ENCODE results near the gene UGDH. TPM values are rescaled to one million over a fixed set of nuclear protein-coding genes. Genes with fewer than 3 reads are reported as not detected.
A peak's percentile ranks its signal among the peaks of the same experiment; 100 is the strongest.
"Not testable (repeated sequence)": the region's sequence is repeated elsewhere in the genome, so short reads cannot be mapped to it uniquely, and the experiment has no call there.

Gene UGDH
- total RNA-seq, 1 donor from 2014 or later = 157 TPM

- H3K9ac ChIP-seq = no peak overlapping the region
- H3K9me3 Mint-ChIP-seq = no peaks in the 10 kb centered on the region
- H3K9me3 ChIP-seq (ENCODE audit: low read depth) = no peaks in the 10 kb centered on the region
- H3K4me3 Mint-ChIP-seq = no peak overlapping the region
- no peaks in the 10 kb centered on the region for H3K36me3 ChIP-seq
- H2AFZ ChIP-seq (replicated peaks) = no peak overlapping the region
- no peak overlapping the region for H3K4me3 ChIP-seq
- no peak overlapping the region for H3K27ac ChIP-seq
- no peaks in the 10 kb centered on the region for H3K4me1 Mint-ChIP-seq
- H3K27ac Mint-ChIP-seq = no peak overlapping the region
- H3K36me3 Mint-ChIP-seq = no peaks in the 10 kb centered on the region
- no peak overlapping the region for H3K4me2 ChIP-seq
- H3K4me1 ChIP-seq = peaks cover 17% of the 10 kb centered on the region
- H3K79me2 ChIP-seq (ENCODE audit: low read depth) = no peaks in the 10 kb centered on the region
- H3K27me3 ChIP-seq = no peaks in the 10 kb centered on the region
- no peaks in the 10 kb centered on the region for H4K20me1 ChIP-seq (ENCODE audit: low read depth)
- H3K27me3 Mint-ChIP-seq (ENCODE audit: insufficient read depth, low read depth) = peaks cover 5% of the 10 kb centered on the region
- TF ChIP-seq CTCF (IDR thresholded peaks at IDR 0.05) (no peak), EZH2phosphoT487 (IDR thresholded peaks at IDR 0.05) (no peak), EZH2 (IDR thresholded peaks at IDR 0.05) (no peak)
- peaks cover 10% of the 10 kb centered on the region for H3F3A ChIP-seq (ENCODE audit: low read depth)
- no peak for DNase-seq (ENCODE audit: low spot score)
Measured at GRCh38 chr4:39541987-39542610, 14.9 kb upstream of the UGDH start.

- no peak overlapping the region for H3K27ac Mint-ChIP-seq
- Histone ChIP-seq H3K27ac (peak overlapping the region; percentile 31), H3K27me3 (no peaks in the 10 kb centered on the region)
Measured at GRCh38 chr4:39539089-39539611, 11.9 kb upstream of the UGDH start.

DNA sequence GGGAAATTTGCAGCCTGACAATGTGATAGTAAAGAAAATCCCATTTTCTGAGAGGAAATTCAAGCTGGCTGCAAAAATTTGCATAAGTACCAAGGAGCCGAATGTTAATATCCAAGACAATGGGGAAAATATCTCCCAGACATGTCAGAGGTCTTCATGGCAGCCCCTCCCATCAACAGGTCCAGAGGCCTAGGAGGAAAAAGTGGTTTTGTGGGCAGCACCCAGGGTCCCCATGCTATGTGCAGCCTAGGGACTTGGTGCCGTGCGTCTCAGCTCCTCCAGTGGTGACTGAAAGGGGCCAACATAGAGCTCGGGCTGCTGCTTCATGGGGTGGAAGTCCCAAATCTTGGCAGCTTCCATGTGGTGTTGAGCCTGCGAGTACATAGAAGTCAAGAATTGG, 6.3 kb upstream of the UGDH start:
- no peak overlapping the region for H3K9ac ChIP-seq
- Mint-ChIP-seq H3K27ac (no peak overlapping the region), H3K4me3 (no peak overlapping the region), H3K4me1 (peaks cover 6% of the 10 kb centered on the region), H3K27me3 (ENCODE audit: insufficient read depth, low read depth) (no peaks in the 10 kb centered on the region), H3K9me3 (peaks cover 31% of the 10 kb centered on the region), H3K36me3 (peaks cover 56% of the 10 kb centered on the region)
- H3K4me1 ChIP-seq = peaks cover 3% of the 10 kb centered on the region
- H3K4me3 ChIP-seq = no peak overlapping the region
- peaks cover 47% of the 10 kb centered on the region for H3K36me3 ChIP-seq
- H3K27ac ChIP-seq = no peak overlapping the region
- H2AFZ ChIP-seq (replicated peaks) = no peak overlapping the region
- no peaks in the 10 kb centered on the region for H3K27me3 ChIP-seq
- peaks cover under 1% of the 10 kb centered on the region for H3F3A ChIP-seq (ENCODE audit: low read depth)
- H3K4me2 ChIP-seq = no peak overlapping the region
- H3K79me2 ChIP-seq (ENCODE audit: low read depth) = peaks cover 44% of the 10 kb centered on the region
- H3K9me3 ChIP-seq (ENCODE audit: low read depth) = peaks cover 15% of the 10 kb centered on the region
- no peak for DNase-seq (ENCODE audit: low spot score)
- no peaks in the 10 kb centered on the region for H4K20me1 ChIP-seq (ENCODE audit: low read depth)
- TF ChIP-seq EZH2phosphoT487 (IDR thresholded peaks at IDR 0.05) = no peak
- TF ChIP-seq EZH2 (IDR thresholded peaks at IDR 0.05) = no peak
- TF ChIP-seq CTCF (IDR thresholded peaks at IDR 0.05) = no peak

More at GRCh38 chr4:39539089-39539611, 11.9 kb upstream of the UGDH start:
- Mint-ChIP-seq H3K36me3 (peaks cover 14% of the 10 kb centered on the region), H3K9me3 (no peaks in the 10 kb centered on the region), H3K4me1 (no peaks in the 10 kb centered on the region), H3K4me3 (no peak overlapping the region), H3K27me3 (ENCODE audit: insufficient read depth, low read depth) (peaks cover 5% of the 10 kb centered on the region)
- Histone ChIP-seq H3K79me2 (ENCODE audit: low read depth) (no peaks in the 10 kb centered on the region), H2AFZ (replicated peaks) (no peak overlapping the region), H3K4me3 (no peak overlapping the region), H3K36me3 (peaks cover 11% of the 10 kb centered on the region), H4K20me1 (ENCODE audit: low read depth) (no peaks in the 10 kb centered on the region), H3K9me3 (ENCODE audit: low read depth) (no peaks in the 10 kb centered on the region), H3K9ac (no peak overlapping the region), H3K4me2 (no peak overlapping the region), H3F3A (ENCODE audit: low read depth) (peaks cover 5% of the 10 kb centered on the region), H3K4me1 (peaks cover 11% of the 10 kb centered on the region)
- no peak for DNase-seq (ENCODE audit: low spot score)
- TF ChIP-seq EZH2phosphoT487 (IDR thresholded peaks at IDR 0.05) (no peak), EZH2 (IDR thresholded peaks at IDR 0.05) (no peak), CTCF (IDR thresholded peaks at IDR 0.05) (no peak)

DNA sequence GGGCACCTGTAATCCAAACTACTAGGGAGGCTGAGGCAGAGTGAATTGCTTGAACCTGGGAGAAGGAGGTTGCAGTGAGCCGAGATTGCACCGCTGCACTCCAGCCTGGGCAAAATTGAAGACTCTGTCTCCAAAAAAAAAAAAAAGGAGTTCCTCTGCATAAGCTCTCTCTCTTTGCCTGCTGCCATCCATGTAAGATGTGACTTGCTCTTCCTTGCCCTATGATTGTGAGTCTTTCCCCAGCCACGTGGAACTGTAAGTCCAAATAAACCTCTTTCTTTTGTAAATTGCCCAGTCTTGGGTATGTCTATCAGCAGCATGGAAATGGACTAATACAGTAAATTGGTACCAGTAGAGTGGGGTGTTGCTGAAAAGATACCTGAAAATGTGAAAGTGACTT, 5.0 kb upstream of the UGDH start:
- H3K27me3 Mint-ChIP-seq (ENCODE audit: insufficient read depth, low read depth); H3K27ac Mint-ChIP-seq; DNase-seq (ENCODE audit: low spot score); H3K4me2 ChIP-seq; H3K27ac ChIP-seq; H3K4me3 Mint-ChIP-seq; H3K9ac ChIP-seq; H3K27me3 ChIP-seq; H3K4me1 ChIP-seq; H3K4me3 ChIP-seq; H4K20me1 ChIP-seq (ENCODE audit: low read depth); H2AFZ ChIP-seq (replicated peaks): not testable (repeated sequence)
- H3K9me3 Mint-ChIP-seq = peaks cover 31% of the 10 kb centered on the region
- H3K36me3 Mint-ChIP-seq = peaks cover 56% of the 10 kb centered on the region
- peaks cover 47% of the 10 kb centered on the region for H3K36me3 ChIP-seq
- peaks cover 12% of the 10 kb centered on the region for H3K4me1 Mint-ChIP-seq
- H3K79me2 ChIP-seq (ENCODE audit: low read depth) = peaks cover 50% of the 10 kb centered on the region
- peaks cover 11% of the 10 kb centered on the region for H3F3A ChIP-seq (ENCODE audit: low read depth)
- H3K9me3 ChIP-seq (ENCODE audit: low read depth) = peaks cover 15% of the 10 kb centered on the region

All from neural progenitor cell (in vitro differentiated cells).